Mesendoderm (in vitro differentiated cells): ENCODE results near the gene EVA1A.

Experiments used
- DNase-seq: peaks from one replicate; pipeline ENCODE4 v3.0.0; 2013
- H2AK5ac ChIP-seq: 2 replicates; pipeline ENCODE4 v1.6.1; 2013; ENCODE audit warnings: low read length, inconsistent platforms
- H2BK120ac ChIP-seq: 2 replicates; pipeline ENCODE4 v1.6.1; 2013; ENCODE audit warnings: low read depth, mild to moderate bottlenecking, low read length, moderate library complexity, mixed read lengths
- H2BK15ac ChIP-seq: replicated peaks from 2 replicates; pipeline ENCODE4 v1.6.1; 2013; ENCODE audit warnings: low read depth, mild to moderate bottlenecking, moderate library complexity
- H2BK5ac ChIP-seq: 2 replicates; pipeline ENCODE4 v1.6.1; 2013; ENCODE audit warnings: low read length, inconsistent platforms
- H3K18ac ChIP-seq: 2 replicates; pipeline ENCODE4 v1.6.1; 2013; ENCODE audit warnings: mild to moderate bottlenecking, low read length, mixed read lengths
- H3K23ac ChIP-seq: one replicate; pipeline ENCODE4 v1.6.1; 2013; ENCODE audit warnings: low read length
- H3K27ac ChIP-seq: 2 replicates; pipeline ENCODE4 v1.5.1; 2013; ENCODE audit warnings: low read depth, mild to moderate bottlenecking, inconsistent platforms, low read length, moderate library complexity
- H3K27me3 ChIP-seq: 2 replicates; pipeline ENCODE4 v1.6.1; 2013; ENCODE audit warnings: low read length, control low read depth, mild to moderate bottlenecking, inconsistent platforms; ENCODE audit not compliant: insufficient read depth, poor library complexity
- H3K36me3 ChIP-seq: 2 replicates; pipeline ENCODE4 v1.6.1; 2013; ENCODE audit warnings: low read length, inconsistent platforms; ENCODE audit not compliant: control insufficient read depth, insufficient read depth
- H3K4ac ChIP-seq: one replicate; pipeline ENCODE4 v1.6.1; 2013; ENCODE audit warnings: low read depth, mild to moderate bottlenecking, low read length, moderate library complexity
- H3K4me1 ChIP-seq: 2 replicates; pipeline ENCODE4 v1.6.1; 2013; ENCODE audit warnings: low read depth, low read length, inconsistent platforms; ENCODE audit not compliant: control insufficient read depth
- H3K4me2 ChIP-seq: 2 replicates; pipeline ENCODE4 v1.6.1; 2013; ENCODE audit warnings: low read length
- H3K4me3 ChIP-seq: 2 replicates; pipeline ENCODE4 v1.5.1; 2013; ENCODE audit warnings: mild to moderate bottlenecking, low read length
- H3K56ac ChIP-seq: one replicate; pipeline ENCODE4 v1.6.1; 2013; ENCODE audit warnings: low read length
- H3K79me1 ChIP-seq: 2 replicates; pipeline ENCODE4 v1.6.1; 2013; ENCODE audit warnings: low read length, inconsistent platforms
- H3K79me2 ChIP-seq: 2 replicates; pipeline ENCODE4 v1.6.1; 2013; ENCODE audit warnings: mild to moderate bottlenecking, low read length; ENCODE audit not compliant: control insufficient read depth, insufficient read depth
- H3K9ac ChIP-seq: 2 replicates; pipeline ENCODE4 v1.6.1; 2013; ENCODE audit warnings: low read length, inconsistent platforms
- H4K5ac ChIP-seq: one replicate; pipeline ENCODE4 v1.6.1; 2013; ENCODE audit warnings: low read length
- H4K8ac ChIP-seq: one replicate; pipeline ENCODE4 v1.6.1; 2013; ENCODE audit warnings: low read depth, mild to moderate bottlenecking, control low read depth, low read length, moderate library complexity
- WGBS: extraction: QIAGEN DNeasy Blood & Tissue Kit; methylation state at CpG from one replicate; pipeline ENCODE4 v1.1.7; 2013; ENCODE audit warnings: low lambda C conversion rate, missing lambda C conversion rate; ENCODE audit not compliant: insufficient coverage; ENCODE audit errors: extremely low coverage; 5-methylcytosine and 5-hydroxymethylcytosine counted together

Gene EVA1A

GRCh38 chr2:75570024-75570947 lies 9.5 kb upstream of the EVA1A start:
- no peak overlapping the region for H3K56ac ChIP-seq
- H3K27me3 ChIP-seq = no peaks in the 10 kb centered on the region
- no peak overlapping the region for H2BK15ac ChIP-seq
- DNase-seq = no peak
- no peak overlapping the region for H3K27ac ChIP-seq
- H3K79me2 ChIP-seq = no peaks in the 10 kb centered on the region
- H3K23ac ChIP-seq = no peak overlapping the region
- H3K9ac ChIP-seq = no peak overlapping the region
- H3K4me3 ChIP-seq = no peak overlapping the region
- no peaks in the 10 kb centered on the region for H3K36me3 ChIP-seq
- H4K8ac ChIP-seq = no peak overlapping the region
- no peaks in the 10 kb centered on the region for H3K79me1 ChIP-seq
- no peak overlapping the region for H2AK5ac ChIP-seq
- H2BK5ac ChIP-seq = no peak overlapping the region
- no peak overlapping the region for H2BK120ac ChIP-seq
- H3K18ac ChIP-seq = no peak overlapping the region
- H3K4ac ChIP-seq = no peak overlapping the region
- H4K5ac ChIP-seq = no peak overlapping the region
- no peaks in the 10 kb centered on the region for H3K4me1 ChIP-seq
- WGBS = no CpG with 5 or more reads among the region's 8 CpGs
- no peak overlapping the region for H3K4me2 ChIP-seq

- Histone ChIP-seq H3K23ac (no peak overlapping the region), H2AK5ac (no peak overlapping the region), H3K4ac (no peak overlapping the region), H3K4me2 (no peak overlapping the region), H3K27me3 (no peaks in the 10 kb centered on the region), H4K5ac (no peak overlapping the region), H4K8ac (no peak overlapping the region), H3K27ac (no peak overlapping the region), H3K9ac (no peak overlapping the region), H3K4me3 (no peak overlapping the region), H3K56ac (no peak overlapping the region), H2BK5ac (no peak overlapping the region), H3K79me2 (no peaks in the 10 kb centered on the region), H2BK15ac (no peak overlapping the region), H2BK120ac (no peak overlapping the region), H3K18ac (no peak overlapping the region), H3K79me1 (no peaks in the 10 kb centered on the region), H3K36me3 (no peaks in the 10 kb centered on the region), H3K4me1 (no peaks in the 10 kb centered on the region)
- no CpG with 5 or more reads among the region's 5 CpGs for WGBS
- no peak for DNase-seq
Measured at GRCh38 chr2:75569546-75569945, 8.8 kb upstream of the EVA1A start.

GRCh38 chr2:75568174-75568573 lies 7.4 kb upstream of the EVA1A start:
- H3K56ac ChIP-seq = no peak overlapping the region
- no peaks in the 10 kb centered on the region for H3K79me2 ChIP-seq
- no peak overlapping the region for H3K4me3 ChIP-seq
- H3K27me3 ChIP-seq = no peaks in the 10 kb centered on the region
- H2BK5ac ChIP-seq = no peak overlapping the region
- no peak overlapping the region for H4K8ac ChIP-seq
- H3K79me1 ChIP-seq = no peaks in the 10 kb centered on the region
- H2BK120ac ChIP-seq = no peak overlapping the region
- no peak for DNase-seq
- H3K4me2 ChIP-seq = no peak overlapping the region
- no peak overlapping the region for H3K9ac ChIP-seq
- H3K23ac ChIP-seq = no peak overlapping the region
- H2BK15ac ChIP-seq = no peak overlapping the region
- no peaks in the 10 kb centered on the region for H3K36me3 ChIP-seq
- WGBS = no CpG with 5 or more reads among the region's 1 CpG
- no peak overlapping the region for H3K4ac ChIP-seq
- no peak overlapping the region for H2AK5ac ChIP-seq
- H4K5ac ChIP-seq = no peak overlapping the region
- H3K4me1 ChIP-seq = no peaks in the 10 kb centered on the region
- H3K18ac ChIP-seq = no peak overlapping the region
- no peak overlapping the region for H3K27ac ChIP-seq

GRCh38 chr2:75565472-75566462 lies 5.0 kb upstream of the EVA1A start:
- Histone ChIP-seq H3K79me2 (no peaks in the 10 kb centered on the region), H3K4me2 (no peak overlapping the region), H3K36me3 (no peaks in the 10 kb centered on the region), H4K5ac (no peak overlapping the region), H3K4me3 (no peak overlapping the region), H3K79me1 (no peaks in the 10 kb centered on the region), H3K23ac (no peak overlapping the region), H2BK120ac (no peak overlapping the region), H3K9ac (no peak overlapping the region), H3K56ac (no peak overlapping the region), H2BK5ac (no peak overlapping the region), H3K18ac (no peak overlapping the region), H3K4ac (no peak overlapping the region), H2BK15ac (no peak overlapping the region), H3K4me1 (no peaks in the 10 kb centered on the region), H3K27me3 (no peaks in the 10 kb centered on the region), H3K27ac (no peak overlapping the region), H4K8ac (no peak overlapping the region), H2AK5ac (no peak overlapping the region)
- DNase-seq = no peak
- WGBS = no CpG with 5 or more reads among the region's 8 CpGs

- H3K18ac ChIP-seq = no peak overlapping the region
- no peak for DNase-seq
- H3K4me1 ChIP-seq = no peaks in the 10 kb centered on the region
- no peaks in the 10 kb centered on the region for H3K79me2 ChIP-seq
- no peak overlapping the region for H4K5ac ChIP-seq
- no peak overlapping the region for H3K4me2 ChIP-seq
- no peak overlapping the region for H3K4me3 ChIP-seq
- no peak overlapping the region for H2BK120ac ChIP-seq
- no peaks in the 10 kb centered on the region for H3K27me3 ChIP-seq
- no peak overlapping the region for H2BK15ac ChIP-seq
- H3K27ac ChIP-seq = no peak overlapping the region
- no peak overlapping the region for H2BK5ac ChIP-seq
- H3K36me3 ChIP-seq = no peaks in the 10 kb centered on the region
- no peak overlapping the region for H3K56ac ChIP-seq
- no CpG with 5 or more reads among the region's 4 CpGs for WGBS
- no peak overlapping the region for H3K9ac ChIP-seq
- H3K79me1 ChIP-seq = no peaks in the 10 kb centered on the region
- no peak overlapping the region for H4K8ac ChIP-seq
- no peak overlapping the region for H3K4ac ChIP-seq
- H3K23ac ChIP-seq = no peak overlapping the region
- H2AK5ac ChIP-seq = no peak overlapping the region
Measured at GRCh38 chr2:75564713-75565359, 4.1 kb upstream of the EVA1A start.
